ENCODE results near the gene ROR1.

The ROR1 gene

GRCh38 chr1:63855942-63856341 lies 82.1 kb downstream of the ROR1 start:
- H3K4me3 ChIP-seq (ENCODE audit: low read depth, low read length), result no peak overlapping the region
- no peak for DNase-seq (ENCODE audit: low read depth)
- TF ChIP-seq MAX (IDR thresholded peaks at IDR 0.05; ENCODE audit: low read depth, low read length), result no peak
- TF ChIP-seq POLR2A (IDR thresholded peaks at IDR 0.05; ENCODE audit: extremely low read depth, insufficient read length), result no peak
- no peak for TF ChIP-seq MYC (IDR thresholded peaks at IDR 0.05; ENCODE audit: low read depth, low read length)
- TF ChIP-seq CTCF (IDR thresholded peaks at IDR 0.05; ENCODE audit: low read depth, low read length), result no peak

GRCh38 chr1:63856924-63857323 lies 83.1 kb downstream of the ROR1 start:
- no peak for DNase-seq (ENCODE audit: low read depth)
- no peak overlapping the region for H3K4me3 ChIP-seq (ENCODE audit: low read depth, low read length)
- TF ChIP-seq MYC (IDR thresholded peaks at IDR 0.05; ENCODE audit: low read depth, low read length) (no peak), POLR2A (IDR thresholded peaks at IDR 0.05; ENCODE audit: extremely low read depth, insufficient read length) (no peak), MAX (IDR thresholded peaks at IDR 0.05; ENCODE audit: low read depth, low read length) (no peak), CTCF (IDR thresholded peaks at IDR 0.05; ENCODE audit: low read depth, low read length) (no peak)

- no peak for DNase-seq (ENCODE audit: low read depth)
- no peak for TF ChIP-seq MYC (IDR thresholded peaks at IDR 0.05; ENCODE audit: low read depth, low read length)
- no peak for TF ChIP-seq MAX (IDR thresholded peaks at IDR 0.05; ENCODE audit: low read depth, low read length)
- TF ChIP-seq CTCF (IDR thresholded peaks at IDR 0.05; ENCODE audit: low read depth, low read length), result no peak
- TF ChIP-seq POLR2A (IDR thresholded peaks at IDR 0.05; ENCODE audit: extremely low read depth, insufficient read length), result no peak
These were observed 83.7 kb downstream of the ROR1 start for GRCh38 chr1:63857478-63857877.

DNA sequence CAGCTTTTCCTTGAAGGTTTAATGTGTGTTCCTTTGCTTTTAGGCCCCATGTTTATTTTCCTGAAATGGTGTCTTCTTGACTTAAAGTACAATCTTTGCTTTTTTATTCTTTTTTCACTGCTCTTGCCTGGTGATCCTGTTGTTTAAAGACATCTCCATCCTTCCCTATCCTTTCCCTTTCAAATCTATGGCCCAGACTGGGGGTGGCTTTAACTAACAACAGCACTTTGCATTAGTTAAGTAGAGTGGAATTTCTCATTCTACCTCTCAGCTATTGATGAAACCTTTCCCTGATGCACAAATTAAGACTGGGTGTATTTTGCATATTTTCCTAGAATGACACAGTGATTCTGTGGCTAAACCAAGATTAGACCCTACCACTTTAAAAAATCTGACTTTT lies 84.3 kb downstream of the ROR1 start:
- DNase-seq (ENCODE audit: low read depth), result no peak
- TF ChIP-seq CTCF (IDR thresholded peaks at IDR 0.05; ENCODE audit: low read depth, low read length), result no peak
- no peak for TF ChIP-seq MAX (IDR thresholded peaks at IDR 0.05; ENCODE audit: low read depth, low read length)
- TF ChIP-seq MYC (IDR thresholded peaks at IDR 0.05; ENCODE audit: low read depth, low read length), result no peak
- no peak for TF ChIP-seq POLR2A (IDR thresholded peaks at IDR 0.05; ENCODE audit: extremely low read depth, insufficient read length)
- no peak overlapping the region for H3K4me3 ChIP-seq (ENCODE audit: low read depth, low read length)

More at GRCh38 chr1:63857478-63857877, 83.7 kb downstream of the ROR1 start:
- no peak overlapping the region for H3K4me3 ChIP-seq (ENCODE audit: low read depth, low read length)

DNA sequence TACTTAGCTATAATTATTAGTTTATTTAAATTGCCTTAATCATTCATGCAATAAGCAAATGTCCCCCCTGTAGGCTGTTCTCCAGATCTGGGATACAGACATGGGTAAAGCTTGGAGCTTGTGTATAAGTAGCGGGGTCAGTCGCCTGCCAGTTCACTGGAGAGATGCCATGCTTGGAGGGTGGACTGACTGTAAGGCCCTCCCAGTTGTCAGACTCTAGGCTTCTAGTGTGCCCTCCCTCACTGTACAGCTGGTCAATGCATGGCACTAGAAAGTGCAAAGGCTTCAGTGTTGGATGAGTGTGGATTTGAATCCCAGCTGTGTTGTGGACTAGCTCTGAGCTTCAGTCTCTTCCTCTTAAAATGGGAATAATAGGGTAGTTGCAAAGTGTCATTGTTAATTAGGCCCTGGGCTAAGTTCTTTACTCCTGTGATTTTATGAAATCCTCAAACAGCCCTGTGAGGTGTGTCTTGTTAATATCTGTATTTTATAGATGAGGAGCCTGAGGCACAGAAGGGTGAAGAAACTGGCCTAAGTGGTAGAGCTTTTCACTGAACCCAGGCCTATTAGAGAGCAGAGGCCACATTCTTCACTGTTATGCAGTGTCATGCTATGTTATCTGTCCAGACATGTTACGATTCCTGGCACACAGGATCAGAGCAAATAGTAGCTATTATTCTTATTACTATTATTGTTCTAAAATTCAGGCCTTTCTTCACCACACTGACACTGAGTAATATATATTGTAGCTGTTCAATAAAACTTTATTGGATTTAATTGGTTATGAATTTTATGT lies 85.9 kb downstream of the ROR1 start:
- DNase-seq (ENCODE audit: low read depth), result no peak
- H3K4me3 ChIP-seq (ENCODE audit: low read depth, low read length), result no peak overlapping the region
- TF ChIP-seq MAX (IDR thresholded peaks at IDR 0.05; ENCODE audit: low read depth, low read length) (no peak), CTCF (IDR thresholded peaks at IDR 0.05; ENCODE audit: low read depth, low read length) (no peak), MYC (IDR thresholded peaks at IDR 0.05; ENCODE audit: low read depth, low read length) (no peak), POLR2A (IDR thresholded peaks at IDR 0.05; ENCODE audit: extremely low read depth, insufficient read length) (no peak)
